Measurements from ENCODE around the gene C17orf75. TPM values are rescaled to one million over a fixed set of nuclear protein-coding genes. Genes with fewer than 3 reads are reported as not detected.

C17orf75 gene
- total and polyA plus RNA-seq, 12 donors = 10.7 to 25.6 (median 21.0) TPM

DNA sequence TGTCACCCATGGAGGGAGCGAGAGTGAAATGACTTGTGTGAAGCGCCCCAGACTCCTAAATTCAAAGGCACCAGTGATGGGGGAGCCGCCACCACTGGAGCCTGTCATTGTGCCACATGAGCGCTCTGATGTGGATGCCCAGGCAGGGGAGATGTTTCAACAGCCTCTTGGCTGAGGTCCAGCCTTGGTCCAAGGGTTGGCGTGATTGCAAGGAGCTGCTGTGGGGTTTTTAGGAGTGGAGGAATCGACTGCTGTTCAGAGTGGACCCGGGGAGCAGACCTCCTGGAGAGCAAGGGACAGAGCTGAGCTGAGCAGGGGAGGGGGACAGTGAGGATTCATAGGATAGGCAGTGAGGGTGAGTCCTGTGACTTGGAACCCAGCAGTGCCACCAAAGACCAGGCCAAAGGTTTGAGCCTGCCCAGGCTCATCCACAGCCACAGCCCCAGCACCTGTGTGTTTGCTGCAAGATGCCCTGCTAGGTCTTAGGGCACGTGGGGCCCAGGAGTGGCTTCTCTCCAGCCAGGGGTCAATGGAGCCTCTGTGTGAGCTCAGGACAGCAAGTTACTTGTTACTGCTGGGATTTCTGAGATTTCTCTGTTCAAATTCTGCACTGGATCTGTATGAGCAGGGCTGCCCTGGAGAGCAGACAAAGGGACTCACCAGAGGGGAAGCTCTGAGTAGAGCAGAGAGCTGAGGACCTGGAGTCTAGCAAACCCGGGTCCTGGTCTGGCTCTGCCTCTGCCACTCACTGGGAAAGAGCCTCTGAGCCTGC lies 56.0 kb downstream of the C17orf75 start:
- ATAC-seq (no peak), DNase-seq (no peak)

GRCh38 chr17:32285306-32285705 lies 56.7 kb downstream of the C17orf75 start:
- ATAC-seq = no peak
- Histone ChIP-seq H3K9me3 (no peaks in the 10 kb centered on the region), H3K27ac (no peak overlapping the region), H3K27me3 (peaks cover 0 to 23% (median 12%) of the 10 kb centered on the region in 7 donors), H3K4me3 (no peak overlapping the region), H3K36me3 (no peaks in the 10 kb centered on the region), H3K4me1 (peaks cover 0 to 21% (median 6%) of the 10 kb centered on the region in 9 donors)
- no peak for DNase-seq
- TF ChIP-seq CTCF (IDR thresholded peaks at IDR 0.05) = no peak
- 75 to 80% methylated on average over 8 of the region's 8 CpGs for WGBS, 2 donors
- intact Hi-C loops (cut with DNase I) = no loop called here

More for the DNA sequence above, 56.0 kb downstream of the C17orf75 start:
- Histone ChIP-seq H3K27ac (no peak overlapping the region), H3K4me3 (no peak overlapping the region), H3K36me3 (no peaks in the 10 kb centered on the region), H3K27me3 (peaks cover 0 to 23% (median 12%) of the 10 kb centered on the region in 7 donors), H3K9me3 (no peaks in the 10 kb centered on the region), H3K4me1 (peaks cover 0 to 16% (median 6%) of the 10 kb centered on the region in 9 donors)
- intact Hi-C loops (cut with DNase I) = no loop called here
- TF ChIP-seq CTCF (IDR thresholded peaks at IDR 0.05) = no peak
- WGBS, 2 donors = 81 to 84% methylated on average over 9 of the region's 9 CpGs

GRCh38 chr17:32283745-32284201 lies 58.2 kb downstream of the C17orf75 start:
- intact Hi-C loops (cut with DNase I) = no loop called here
- 37 to 66% methylated on average over 20 of the region's 20 CpGs for WGBS, 2 donors
- no peaks in the 10 kb centered on the region for H3K36me3 ChIP-seq
- peaks cover 0 to 23% (median 12%) of the 10 kb centered on the region in 7 donors for H3K27me3 ChIP-seq
- ATAC-seq (peak in 3 of 8 donors; percentile 8 to 28 (median 26)), DNase-seq (no peak)
- peaks cover 0 to 22% (median 6%) of the 10 kb centered on the region in 9 donors for H3K4me1 ChIP-seq
- H3K4me3 ChIP-seq = no peak overlapping the region
- no peak for TF ChIP-seq CTCF (IDR thresholded peaks at IDR 0.05)
- H3K9me3 ChIP-seq = no peaks in the 10 kb centered on the region
- H3K27ac ChIP-seq = no peak overlapping the region

- Histone ChIP-seq H3K9me3 (no peaks in the 10 kb centered on the region), H3K27ac (no peak overlapping the region), H3K4me1 (peaks cover 0 to 22% (median 4%) of the 10 kb centered on the region in 9 donors), H3K36me3 (no peaks in the 10 kb centered on the region), H3K27me3 (peaks cover 0 to 23% (median 12%) of the 10 kb centered on the region in 7 donors), H3K4me3 (no peak overlapping the region)
- WGBS, 2 donors = 37 to 48% methylated on average over 9 of the region's 9 CpGs
- ATAC-seq = peak; percentile 63 to 89 (median 86)
- intact Hi-C loops (cut with DNase I) = no loop called here
- DNase-seq = peak; percentile 69 to 80
- TF ChIP-seq CTCF (IDR thresholded peaks at IDR 0.05) = no peak
These were observed 60.9 kb downstream of the C17orf75 start for GRCh38 chr17:32281011-32281451.

Measured in heart right ventricle (tissue), 16 donors.